Measurements from ENCODE around the gene EPB41L3.

DNA sequence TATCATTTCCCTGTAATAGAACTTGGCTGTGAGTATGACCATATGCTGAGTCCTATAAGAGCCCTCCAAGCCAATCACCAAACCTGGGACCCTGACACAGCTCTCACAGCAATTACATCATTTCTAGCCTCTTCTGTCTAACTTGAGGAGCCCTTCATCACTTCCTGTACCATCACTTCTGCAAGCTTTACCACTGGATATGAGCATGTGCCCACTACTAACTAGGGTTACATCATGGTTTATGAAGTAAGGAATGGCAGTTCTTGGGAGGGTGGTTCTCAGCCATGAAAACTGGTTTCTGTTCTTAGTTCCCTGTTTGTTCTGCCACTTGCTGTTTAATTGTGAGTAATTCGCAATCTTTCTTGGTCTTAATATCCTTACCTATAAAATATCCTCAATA lies 31.0 kb upstream of the EPB41L3 start:
- TF ChIP-seq ZNF565 (CRISPR knock-in tag; conservative IDR thresholded peaks at IDR 0.05; ENCODE audit: low read depth) (no peak), ZFP3 (CRISPR knock-in tag; IDR thresholded peaks at IDR 0.05) (no peak), ZFP30 (CRISPR knock-in tag; IDR thresholded peaks at IDR 0.05) (no peak), OSR1 (CRISPR knock-in tag; IDR thresholded peaks at IDR 0.05) (no peak), ZC3H10 (CRISPR knock-in tag; IDR thresholded peaks at IDR 0.05) (no peak), POU6F1 (CRISPR knock-in tag; IDR thresholded peaks at IDR 0.05; ENCODE audit: borderline replicate concordance, low read depth) (no peak), TCF4 (CRISPR knock-in tag; IDR thresholded peaks at IDR 0.05; ENCODE audit: borderline replicate concordance) (no peak), RARB (CRISPR knock-in tag; IDR thresholded peaks at IDR 0.05) (no peak)
- TF ChIP-seq, protein P1, sequence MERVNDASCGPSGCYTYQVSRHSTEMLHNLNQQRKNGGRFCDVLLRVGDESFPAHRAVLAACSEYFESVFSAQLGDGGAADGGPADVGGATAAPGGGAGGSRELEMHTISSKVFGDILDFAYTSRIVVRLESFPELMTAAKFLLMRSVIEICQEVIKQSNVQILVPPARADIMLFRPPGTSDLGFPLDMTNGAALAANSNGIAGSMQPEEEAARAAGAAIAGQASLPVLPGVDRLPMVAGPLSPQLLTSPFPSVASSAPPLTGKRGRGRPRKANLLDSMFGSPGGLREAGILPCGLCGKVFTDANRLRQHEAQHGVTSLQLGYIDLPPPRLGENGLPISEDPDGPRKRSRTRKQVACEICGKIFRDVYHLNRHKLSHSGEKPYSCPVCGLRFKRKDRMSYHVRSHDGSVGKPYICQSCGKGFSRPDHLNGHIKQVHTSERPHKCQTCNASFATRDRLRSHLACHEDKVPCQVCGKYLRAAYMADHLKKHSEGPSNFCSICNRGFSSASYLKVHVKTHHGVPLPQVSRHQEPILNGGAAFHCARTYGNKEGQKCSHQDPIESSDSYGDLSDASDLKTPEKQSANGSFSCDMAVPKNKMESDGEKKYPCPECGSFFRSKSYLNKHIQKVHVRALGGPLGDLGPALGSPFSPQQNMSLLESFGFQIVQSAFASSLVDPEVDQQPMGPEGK (CRISPR knock-in tag; IDR thresholded peaks at IDR 0.05; ENCODE audit: borderline replicate concordance): no peak
